Caco-2 (cell line): Measurements from ENCODE around the gene ACSS2. TPM values are rescaled to one million over a fixed set of nuclear protein-coding genes. Genes with fewer than 3 reads are reported as not detected.

Experiments used
- BruUV-seq: library from RNA; stranded (reverse); fragments of 400-500 nt; replicated peaks from 2 replicates; lab custom pipeline; 2021; lab: Mats Ljungman, UMichigan
- CTCF ChIA-PET: fragments of 300-600 bp; sonication (Branson Sonifier 250); formaldehyde crosslinking; loops from one replicate; lab custom pipeline; 2022; ENCODE audit warnings: antibody characterized with exemption; lab: Charles Lee
- POLR2A ChIA-PET: fragments of 300-600 bp; sonication (Branson Sonifier 250); formaldehyde crosslinking; loops from one replicate; lab custom pipeline; 2022; ENCODE audit warnings: antibody characterized with exemption; lab: Charles Lee
- DNase-seq, 2 experiments: peaks; one replicate each; pipeline versions ENCODE4 v3.0.0 to v3.0.0-alpha.2; 2020 to 2022
- H3K27me3 ChIP-seq: replicated peaks from 2 replicates; pipeline ENCODE4 v1.6.0; 2011; ENCODE audit warnings: low read length; ENCODE audit not compliant: control insufficient read depth, insufficient read depth
- H3K36me3 ChIP-seq: 2 replicates; pipeline ENCODE4 v1.5.1; 2011; ENCODE audit warnings: low read length; ENCODE audit not compliant: control insufficient read depth, insufficient read depth
- H3K4me1 ChIP-seq: fragments of 250-450 bp; sonication (Bioruptor Pico); 2 replicates; pipeline ENCODE4 v1.5.1; 2020; ENCODE audit warnings: mild to moderate bottlenecking
- H3K4me3 ChIP-seq: 2 replicates; pipeline ENCODE4 v1.5.1; 2011; ENCODE audit warnings: low read depth, mild to moderate bottlenecking, control low read depth, low read length
- H3K9me3 ChIP-seq: fragments of 250-450 bp; sonication (Bioruptor Pico); 2 replicates; pipeline ENCODE4 v1.5.1; 2020; ENCODE audit warnings: mild to moderate bottlenecking, moderate library complexity
- H3K27ac Mint-ChIP-seq: one replicate; pipeline ENCODE4 v1.8.0; 2022; ENCODE audit warnings: mixed read lengths; ENCODE audit not compliant: unreplicated experiment
- H3K27me3 Mint-ChIP-seq: one replicate; pipeline ENCODE4 v1.8.0; 2022; ENCODE audit warnings: mixed read lengths; ENCODE audit not compliant: insufficient read depth, unreplicated experiment
- H3K36me3 Mint-ChIP-seq: one replicate; pipeline ENCODE4 v1.8.0; 2022; ENCODE audit warnings: mild to moderate bottlenecking, mixed read lengths; ENCODE audit not compliant: insufficient read depth, unreplicated experiment
- H3K4me1 Mint-ChIP-seq: one replicate; pipeline ENCODE4 v1.8.0; 2022; ENCODE audit warnings: low read depth, mixed read lengths; ENCODE audit not compliant: unreplicated experiment
- H3K4me3 Mint-ChIP-seq: one replicate; pipeline ENCODE4 v1.8.0; 2022; ENCODE audit warnings: mild to moderate bottlenecking, moderate library complexity, mixed read lengths; ENCODE audit not compliant: unreplicated experiment
- H3K9me3 Mint-ChIP-seq: one replicate; pipeline ENCODE4 v1.8.0; 2022; ENCODE audit warnings: mixed read lengths; ENCODE audit not compliant: unreplicated experiment
- CTCF ChIP-seq, 2 experiments: fragments of 200-600 bp in 1 of 2; IDR thresholded peaks; 1 replicate in 1 of 2; 2 replicates in 1 of 2; pipeline versions ENCODE4 v1.5.1 to v1.8.0; 2011 to 2022; ENCODE audit warnings: antibody characterized with exemption in 1 of 2, control low read depth in 1 of 2, inconsistent platforms in 1 of 2, low read depth in 1 of 2, low read length in 1 of 2, mild to moderate bottlenecking in 1 of 2, moderate library complexity in 1 of 2; ENCODE audit not compliant: insufficient read depth in 1 of 2, severe bottlenecking in 1 of 2, unreplicated experiment in 1 of 2
- intact Hi-C: fragments of 100-400 bp; cut with micrococcal nuclease; formaldehyde crosslinking; loops from one replicate; pipeline ENCODE4 v1.10.0; 2022; ENCODE audit not compliant: unreplicated experiment
- total RNA-seq: library from RNA; stranded (reverse); gene quantifications from 2 replicates; pipeline ENCODE4 v1.2.3, GENCODE V29; 2022

ACSS2 gene
- total RNA-seq, 1 experiment from 2014 or later = 76.0 TPM

- CTCF ChIA-PET = interaction anchor here (0.6 to 1.2 kb wide), 3 partner anchors 40 to 42 kb away, joined by 3 to 4 read pairs (median 3); partner anchors contain the start of genes ACSS2, GSS and MYH7B
- H3K4me3 Mint-ChIP-seq = no peak overlapping the region
- no TSS peak for BruUV-seq
- intact Hi-C loops = no loop called here
- no peaks in the 10 kb centered on the region for H3K9me3 Mint-ChIP-seq
- H3K4me3 ChIP-seq = no peak overlapping the region
- H3K27ac Mint-ChIP-seq = no peak overlapping the region
- peaks cover 10% of the 10 kb centered on the region for H3K36me3 ChIP-seq
- no peaks in the 10 kb centered on the region for H3K27me3 Mint-ChIP-seq
- no peaks in the 10 kb centered on the region for H3K27me3 ChIP-seq
- TF ChIP-seq CTCF (IDR thresholded peaks at IDR 0.05; ENCODE audit: insufficient read depth in 1 of 2, low read depth in 1 of 2, low read length in 1 of 2, severe bottlenecking in 1 of 2, unreplicated experiment in 1 of 2) = no peak
- H3K4me1 Mint-ChIP-seq = peaks cover 16% of the 10 kb centered on the region
- DNase-seq = no peak
- H3K4me1 ChIP-seq = no peaks in the 10 kb centered on the region
- H3K36me3 Mint-ChIP-seq = no peaks in the 10 kb centered on the region
- POLR2A ChIA-PET = interaction anchor here (0.6 kb wide), 1 partner anchor 35 kb away, joined by 3 read pairs; no protein-coding TSS in a partner anchor
- no peaks in the 10 kb centered on the region for H3K9me3 ChIP-seq
These were observed 39.5 kb downstream of the ACSS2 start for GRCh38 chr20:34915749-34916455.

DNA sequence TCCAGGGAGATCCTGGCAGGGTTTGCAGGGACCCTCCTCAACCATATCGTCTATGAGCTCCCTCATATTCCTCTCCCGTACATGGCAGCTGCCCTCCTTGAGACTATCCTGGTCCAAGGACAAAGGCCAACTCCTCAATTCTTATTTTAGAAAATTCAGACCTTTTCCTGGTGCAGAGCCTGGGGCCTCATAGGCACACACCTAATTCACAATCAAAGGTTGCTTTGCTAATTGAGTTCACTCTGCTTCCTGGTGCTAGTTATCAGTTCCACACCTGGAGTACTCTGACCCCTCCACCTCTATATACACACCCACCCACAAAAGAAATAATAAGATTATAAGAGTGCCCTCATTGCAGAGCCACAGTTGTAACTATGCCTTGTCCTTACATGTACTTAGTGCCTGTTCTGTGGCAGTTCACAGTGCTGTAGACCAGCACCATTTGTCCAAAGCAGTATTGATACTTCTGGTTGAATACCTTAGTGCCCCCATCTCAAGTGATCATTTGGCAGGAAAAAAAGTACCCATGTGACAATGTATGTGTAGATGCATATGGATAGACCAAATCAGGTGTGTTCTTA is 40.5 kb downstream of the ACSS2 start:
- H3K27ac Mint-ChIP-seq = peak overlapping the region; percentile 26
- ChIA-PET CTCF (interaction anchor here (0.6 to 1.2 kb wide), 2 partner anchors 39 to 41 kb away, joined by 3 to 4 read pairs; partner anchors contain the start of genes ACSS2, GSS and MYH7B), POLR2A (no interaction called here)
- H3K36me3 Mint-ChIP-seq = no peaks in the 10 kb centered on the region
- intact Hi-C loops = no loop called here
- no peak for TF ChIP-seq CTCF (IDR thresholded peaks at IDR 0.05; ENCODE audit: insufficient read depth in 1 of 2, low read depth in 1 of 2, low read length in 1 of 2, severe bottlenecking in 1 of 2, unreplicated experiment in 1 of 2)
- H3K4me1 ChIP-seq = no peaks in the 10 kb centered on the region
- H3K36me3 ChIP-seq = peaks cover 13% of the 10 kb centered on the region
- H3K9me3 Mint-ChIP-seq = no peaks in the 10 kb centered on the region
- H3K9me3 ChIP-seq = no peaks in the 10 kb centered on the region; the same call in 1 of the 2 replicates
- H3K27me3 Mint-ChIP-seq = no peaks in the 10 kb centered on the region
- no TSS peak for BruUV-seq
- DNase-seq = no peak
- no peak overlapping the region for H3K4me3 Mint-ChIP-seq
- no peak overlapping the region for H3K4me3 ChIP-seq
- peaks cover 16% of the 10 kb centered on the region for H3K4me1 Mint-ChIP-seq
- no peaks in the 10 kb centered on the region for H3K27me3 ChIP-seq

- H3K36me3 ChIP-seq = peaks cover 11% of the 10 kb centered on the region
- no peaks in the 10 kb centered on the region; the same call in 1 of the 2 replicates for H3K9me3 ChIP-seq
- H3K9me3 Mint-ChIP-seq = no peaks in the 10 kb centered on the region
- H3K27ac Mint-ChIP-seq = no peak overlapping the region
- peaks cover 16% of the 10 kb centered on the region for H3K4me1 Mint-ChIP-seq
- DNase-seq = no peak
- no peaks in the 10 kb centered on the region for H3K27me3 ChIP-seq
- H3K4me3 ChIP-seq = no peak overlapping the region
- intact Hi-C loops = no loop called here
- POLR2A ChIA-PET = no interaction called here
- H3K27me3 Mint-ChIP-seq = no peaks in the 10 kb centered on the region
- no peak for TF ChIP-seq CTCF (IDR thresholded peaks at IDR 0.05; ENCODE audit: insufficient read depth in 1 of 2, low read depth in 1 of 2, low read length in 1 of 2, severe bottlenecking in 1 of 2, unreplicated experiment in 1 of 2)
- no peaks in the 10 kb centered on the region for H3K36me3 Mint-ChIP-seq
- no TSS peak for BruUV-seq
- no peak overlapping the region for H3K4me3 Mint-ChIP-seq
- no peaks in the 10 kb centered on the region; the same call in 1 of the 2 replicates for H3K4me1 ChIP-seq
- CTCF ChIA-PET = no interaction called here
These were observed 43.6 kb downstream of the ACSS2 start for GRCh38 chr20:34920055-34920454.
